ENCODE data around the gene TUFT1.

Gene TUFT1, protein sequence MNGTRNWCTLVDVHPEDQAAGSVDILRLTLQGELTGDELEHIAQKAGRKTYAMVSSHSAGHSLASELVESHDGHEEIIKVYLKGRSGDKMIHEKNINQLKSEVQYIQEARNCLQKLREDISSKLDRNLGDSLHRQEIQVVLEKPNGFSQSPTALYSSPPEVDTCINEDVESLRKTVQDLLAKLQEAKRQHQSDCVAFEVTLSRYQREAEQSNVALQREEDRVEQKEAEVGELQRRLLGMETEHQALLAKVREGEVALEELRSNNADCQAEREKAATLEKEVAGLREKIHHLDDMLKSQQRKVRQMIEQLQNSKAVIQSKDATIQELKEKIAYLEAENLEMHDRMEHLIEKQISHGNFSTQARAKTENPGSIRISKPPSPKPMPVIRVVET

DNA sequence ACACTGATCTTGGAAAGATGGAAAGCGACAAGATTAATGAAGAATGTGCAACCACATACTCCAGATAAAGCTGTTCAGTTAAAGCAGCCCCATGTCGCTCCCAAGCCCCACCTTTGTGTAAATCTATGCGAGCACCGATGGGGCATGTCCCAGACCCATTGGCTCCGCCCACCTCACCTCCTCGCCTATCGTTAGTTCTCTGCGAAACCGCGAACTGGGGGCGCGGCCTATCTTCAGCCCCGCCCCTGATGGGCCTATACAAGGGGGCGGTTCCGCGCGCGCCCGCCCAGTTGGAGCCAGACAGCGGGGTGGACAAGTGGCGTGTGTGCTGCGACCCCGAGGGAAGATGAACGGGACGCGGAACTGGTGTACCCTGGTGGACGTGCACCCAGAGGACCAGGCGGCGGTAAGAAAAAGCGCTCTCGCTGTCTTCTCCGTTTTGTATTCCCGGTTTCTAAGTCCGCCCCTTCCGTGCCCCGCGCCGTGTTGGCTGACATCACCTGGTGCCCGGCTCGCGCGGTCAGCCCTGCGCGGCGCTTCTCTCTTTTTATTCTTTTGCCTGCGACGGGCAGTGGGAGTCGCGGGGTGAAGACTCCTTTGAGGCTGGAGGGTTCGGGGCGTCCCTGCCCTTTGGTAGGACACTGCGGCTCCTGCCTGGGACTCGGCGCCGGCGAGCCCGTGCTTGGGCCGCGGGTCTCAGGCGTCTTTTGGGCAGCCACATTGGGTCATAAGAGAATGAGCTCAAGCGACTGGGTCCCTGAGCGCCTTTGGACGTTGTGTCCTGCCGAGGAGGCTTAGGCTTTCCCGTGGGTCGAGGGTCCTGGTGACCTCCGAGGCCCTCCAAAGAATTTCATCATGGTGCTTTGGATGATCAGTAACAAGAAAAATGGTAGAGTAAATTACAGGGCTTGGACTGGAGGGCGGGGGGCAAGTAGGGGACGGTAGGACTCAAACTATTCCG is at the start of gene TUFT1:
Gene TUFT1, plus strand, starts transcription at position 289 of the 961 bp plus-strand sequence. Its CDS starts 58 bp downstream, at position 347.
- DNase-seq = peak; percentile 97

DNA sequence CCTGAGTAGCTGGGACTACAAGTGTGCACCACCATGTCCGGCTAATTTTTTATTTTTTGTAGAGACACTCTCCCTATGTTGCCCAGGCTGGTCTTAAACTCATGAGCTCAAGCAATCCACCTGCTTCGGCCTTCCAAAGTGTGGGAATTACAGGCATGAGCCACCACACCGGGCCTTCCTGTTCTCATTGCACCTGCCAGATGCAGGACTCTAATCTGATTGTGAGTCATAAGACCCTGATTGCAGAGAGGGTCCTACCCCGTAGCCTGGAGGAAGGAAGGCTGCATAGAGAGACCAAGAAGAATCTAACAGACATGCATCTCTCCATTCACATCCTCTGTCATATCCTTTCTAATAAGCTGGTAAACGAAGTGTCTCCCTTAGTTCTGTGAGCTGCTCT is 48.5 kb upstream of the TUFT1 start:
- DNase-seq = no peak

DNA sequence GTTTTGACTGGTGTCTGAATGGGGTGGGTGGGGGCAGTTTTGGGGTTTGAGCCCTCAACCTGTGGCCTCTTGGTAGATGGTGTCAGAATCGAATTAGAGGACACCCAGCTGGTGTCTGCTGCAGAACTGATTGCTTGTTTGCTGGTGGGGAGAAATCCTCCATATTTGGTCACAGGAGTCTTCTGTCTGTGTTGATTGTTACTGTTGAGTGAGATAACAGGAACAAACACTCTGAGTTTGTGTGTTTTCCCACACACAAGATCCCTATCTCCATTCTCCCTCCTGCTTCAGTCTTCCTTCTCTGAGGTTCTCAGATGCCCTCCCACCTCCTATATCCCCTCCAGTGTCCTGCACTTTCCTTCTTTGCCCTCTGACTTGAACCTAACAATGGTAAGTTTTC is 48.0 kb upstream of the TUFT1 start:
- no peak for DNase-seq

DNA sequence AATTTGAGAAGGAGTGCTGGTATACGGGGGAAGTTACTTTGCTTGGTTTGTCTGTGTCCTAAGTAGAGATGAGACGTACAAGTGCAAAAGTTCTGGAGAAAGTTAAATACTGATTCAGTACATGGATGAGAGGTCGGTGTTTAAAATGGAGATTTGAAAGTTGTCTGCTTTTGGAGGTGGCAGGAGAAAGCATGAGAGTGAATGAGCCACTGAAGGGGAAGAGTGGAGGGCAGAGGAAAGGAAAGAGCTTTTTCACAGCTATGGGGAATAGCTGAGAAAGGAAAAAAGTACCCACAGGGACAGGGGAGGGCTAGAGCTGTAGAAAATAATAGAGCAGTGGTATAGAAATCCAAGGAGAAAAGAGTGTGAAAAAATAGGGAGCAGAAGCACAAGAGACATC is 47.1 kb upstream of the TUFT1 start:
- no peak for DNase-seq

DNA sequence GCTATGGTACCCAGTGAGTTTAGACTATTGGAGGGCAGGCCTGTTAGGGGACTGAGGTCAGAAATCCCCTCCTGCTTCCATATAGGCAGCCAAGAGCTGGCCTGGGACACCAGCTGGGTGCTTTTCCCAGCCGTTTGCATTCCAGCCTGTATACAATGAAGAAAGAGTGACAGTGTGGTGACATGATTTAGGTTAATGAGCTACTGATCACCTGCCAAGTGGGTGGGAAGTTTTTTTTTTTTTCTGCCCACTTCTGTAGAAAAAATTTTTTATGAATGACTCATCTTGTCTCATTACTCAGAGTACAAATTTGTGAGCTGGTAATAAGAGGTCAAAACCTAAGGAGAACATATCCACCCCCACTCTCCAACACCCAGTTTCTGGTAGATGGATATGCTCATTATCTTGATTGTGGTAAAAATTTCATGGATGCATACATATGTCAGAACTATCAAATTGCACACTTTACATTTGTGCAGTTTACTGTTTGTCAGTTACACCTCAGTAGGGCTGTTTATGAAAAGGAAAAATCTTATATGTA is 45.3 kb upstream of the TUFT1 start:
- no peak for DNase-seq

DNA sequence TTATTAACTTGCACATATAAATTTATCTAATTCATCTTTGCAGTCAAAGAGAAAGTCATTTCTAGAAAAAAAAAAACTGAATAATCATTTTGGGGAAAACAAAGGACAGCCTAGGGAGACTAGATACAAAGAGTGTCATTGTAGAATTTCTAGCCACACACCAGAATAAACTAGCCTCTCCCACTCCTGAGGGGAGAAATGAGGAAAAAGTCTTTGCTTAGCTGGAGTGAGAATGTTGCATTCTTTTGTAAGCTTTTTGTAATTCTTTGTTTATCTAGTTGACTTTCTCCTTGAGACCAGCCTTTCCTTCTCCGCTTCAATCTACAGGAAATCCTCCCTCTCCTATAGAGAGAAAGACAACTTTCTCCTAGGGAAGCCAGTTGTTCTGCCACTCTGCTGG is 44.8 kb upstream of the TUFT1 start:
- DNase-seq = no peak

DNA sequence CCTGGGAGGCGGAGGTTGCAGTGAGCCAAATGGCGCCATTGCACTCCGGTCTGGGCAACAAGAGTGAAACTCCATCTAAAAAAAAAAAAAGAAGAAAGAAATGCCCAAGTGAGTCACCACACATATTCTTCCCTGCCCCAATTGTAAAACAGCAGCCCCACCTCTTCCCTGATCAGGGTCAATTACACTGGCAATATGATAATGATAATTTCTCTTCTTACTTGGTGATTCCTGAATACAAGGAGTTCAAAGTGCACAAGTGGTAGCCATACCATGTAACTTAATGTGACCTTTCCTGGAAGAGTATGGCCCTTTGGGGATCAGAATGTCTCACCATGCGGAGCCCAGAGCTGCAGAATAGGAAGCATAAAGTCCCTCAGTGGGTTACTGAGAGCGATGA is 40.7 kb upstream of the TUFT1 start:
- DNase-seq = no peak

DNA sequence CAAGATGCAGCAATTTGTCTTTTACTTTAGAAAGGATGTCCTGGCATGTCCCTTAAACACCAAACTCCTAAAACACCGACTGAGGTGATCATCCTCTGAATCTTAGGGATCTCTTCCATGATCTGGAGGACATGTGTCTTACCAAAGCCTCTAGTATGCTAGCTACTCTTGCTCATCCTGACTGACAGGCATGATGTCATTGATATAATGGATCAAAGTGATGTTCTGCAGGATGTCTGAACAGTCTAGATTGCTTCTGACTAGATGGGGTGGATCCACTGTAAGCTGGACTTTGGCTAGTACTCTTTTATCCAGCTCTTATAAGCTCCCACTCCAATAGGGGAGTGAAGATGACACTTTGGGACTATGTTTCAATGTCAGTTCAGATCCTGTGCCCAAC is 40.2 kb upstream of the TUFT1 start:
- DNase-seq = no peak

DNA sequence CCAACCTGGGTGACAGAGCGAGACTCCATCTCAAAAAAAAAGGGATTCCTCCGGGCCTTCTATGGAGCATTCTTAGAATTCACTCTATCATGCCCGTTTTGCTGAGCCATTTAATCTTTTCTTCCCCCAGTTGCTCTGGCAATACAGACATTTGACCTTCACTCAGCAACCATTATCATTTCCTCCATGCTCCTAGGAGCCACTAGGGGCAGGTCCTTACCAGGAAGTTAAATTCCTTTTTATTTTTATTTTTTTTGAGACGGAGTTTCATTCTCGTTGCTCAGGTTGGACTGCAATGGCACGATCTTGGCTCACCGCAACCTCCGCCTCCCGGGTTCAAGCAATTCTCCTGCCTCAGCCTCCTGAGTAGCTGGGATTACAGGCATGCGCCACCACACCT is 38.6 kb upstream of the TUFT1 start:
- no peak for DNase-seq

DNA sequence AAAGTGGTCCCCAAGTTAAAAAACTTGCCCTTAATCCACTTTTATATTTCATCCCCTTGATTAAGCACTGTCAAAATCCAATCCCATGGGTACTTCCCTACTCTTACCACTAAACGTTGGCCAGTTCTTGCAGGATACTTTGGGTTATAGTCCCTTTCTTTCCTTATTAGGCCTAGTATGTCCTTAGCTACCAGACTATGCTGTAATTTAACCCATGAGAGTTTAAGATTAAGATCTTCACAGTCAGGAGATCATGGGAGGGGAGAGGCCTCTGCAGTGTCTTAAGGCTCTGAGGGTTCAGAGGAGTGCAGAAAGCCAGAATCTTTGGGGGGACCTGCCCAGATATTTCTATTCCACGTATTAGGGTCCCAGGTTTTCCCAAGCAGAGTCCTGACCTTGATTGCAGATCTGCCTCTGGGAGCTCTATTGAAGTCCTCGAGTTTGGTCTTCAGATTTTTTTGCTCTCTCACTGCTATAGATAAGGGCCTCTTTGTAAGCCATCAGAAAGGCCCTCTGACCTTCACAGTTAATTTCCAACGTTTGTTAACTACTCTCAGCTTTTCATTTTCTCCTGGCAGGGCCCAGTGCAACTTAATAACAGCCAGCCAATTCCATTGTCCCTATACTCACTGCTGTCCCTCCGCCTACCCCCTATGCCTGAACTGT is 37.9 kb upstream of the TUFT1 start:
- DNase-seq = no peak

DNA sequence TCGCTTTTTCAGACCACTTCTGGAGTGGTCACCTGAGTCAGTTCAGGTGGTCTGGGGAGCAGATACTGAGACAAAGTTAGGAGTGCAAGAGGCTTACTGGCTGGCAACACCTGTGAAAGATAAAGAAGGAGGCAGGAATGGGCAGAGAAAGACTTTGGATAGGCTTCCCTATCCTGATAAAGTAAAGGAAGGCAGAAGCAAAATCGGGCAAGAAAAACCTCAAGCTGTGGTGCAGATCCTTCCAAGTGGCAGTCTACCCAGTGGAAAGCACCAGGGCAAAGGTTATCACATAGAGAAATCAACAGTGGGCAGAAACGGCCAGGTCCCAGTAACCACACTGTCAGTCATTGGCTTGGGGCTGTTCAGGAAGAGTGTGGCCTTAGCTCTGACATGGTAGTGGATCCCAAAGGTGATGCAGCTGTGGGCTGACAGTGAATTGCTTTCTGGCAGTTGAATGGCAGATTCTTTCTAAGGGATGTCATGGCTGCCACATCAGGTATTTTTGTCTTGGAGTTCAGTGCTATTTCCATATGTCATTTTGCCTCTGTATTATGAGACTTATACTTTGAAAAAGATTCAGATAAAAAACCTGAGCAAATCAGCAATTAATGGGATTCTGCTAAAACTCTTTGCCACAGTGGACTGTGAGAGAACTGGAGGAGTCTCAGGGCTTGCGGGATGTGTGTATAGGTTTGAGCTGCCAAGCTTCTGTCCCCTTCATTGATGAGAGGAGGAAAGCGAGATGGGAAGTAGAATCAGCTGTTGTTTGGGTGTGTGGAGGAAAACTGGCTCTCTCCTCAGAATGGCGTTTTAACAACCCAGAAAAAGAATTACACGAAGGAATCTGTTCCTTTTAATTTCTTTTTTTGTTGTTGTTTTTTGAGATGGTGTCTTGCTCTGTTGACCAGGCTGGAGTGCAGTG is 37.0 kb upstream of the TUFT1 start:
- no peak for DNase-seq

DNA sequence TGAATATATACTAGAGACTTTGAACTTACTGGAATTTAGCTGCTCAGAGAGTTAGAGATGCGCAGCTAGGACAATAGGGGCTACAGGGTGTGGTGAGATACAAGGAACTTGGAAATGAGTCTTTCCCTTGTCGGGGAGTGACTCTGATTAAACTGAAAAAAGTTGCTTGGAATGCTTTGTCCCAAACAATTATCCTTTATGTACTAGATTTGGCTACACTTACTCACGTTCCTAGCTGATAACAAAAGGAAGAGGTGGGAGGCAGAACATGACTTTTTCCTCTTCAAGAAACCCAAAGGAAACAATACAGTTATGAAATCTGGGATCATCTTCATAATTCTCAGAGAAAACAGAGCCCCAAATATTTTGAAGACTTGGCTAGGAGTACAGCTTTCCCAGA is 35.9 kb upstream of the TUFT1 start:
- no peak for DNase-seq

DNA sequence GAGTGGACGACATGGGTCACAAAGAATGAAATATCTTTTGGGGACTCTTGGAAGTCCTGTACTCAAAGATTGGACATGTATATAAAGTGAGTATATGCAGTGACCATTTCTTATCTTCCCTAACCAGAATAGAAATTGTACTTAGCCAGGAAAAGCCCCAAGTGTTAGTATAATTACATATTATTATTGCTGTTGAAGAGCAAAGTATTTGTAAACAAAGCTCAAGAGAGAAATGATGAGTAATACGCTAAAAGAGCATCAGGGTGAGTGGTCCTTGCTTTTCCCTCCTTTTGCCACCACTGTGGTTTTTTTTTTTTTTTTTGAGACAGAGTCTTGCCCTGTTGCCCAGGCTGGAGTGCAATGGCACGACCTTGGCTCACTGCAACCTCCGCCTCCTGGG is 35.4 kb upstream of the TUFT1 start:
- DNase-seq = no peak

DNA sequence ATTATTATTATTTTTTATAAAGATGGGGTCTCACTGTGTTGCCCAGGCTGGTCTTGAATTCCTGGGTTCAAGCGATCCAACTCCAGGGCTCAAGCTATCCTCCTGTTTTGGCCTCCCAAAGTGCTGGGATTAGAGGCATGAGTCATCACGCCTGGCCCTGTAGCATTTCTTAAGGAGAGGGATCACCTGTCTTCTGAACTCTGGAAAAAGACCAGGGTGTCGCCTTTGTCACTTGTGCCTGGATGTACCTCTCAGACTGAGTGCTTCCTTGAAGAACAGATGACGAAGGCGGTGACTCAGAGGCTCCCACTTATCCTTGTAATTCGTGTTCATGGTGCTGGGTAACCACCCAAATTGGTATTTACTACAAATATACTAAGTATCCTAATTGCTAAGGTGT is 31.3 kb upstream of the TUFT1 start:
- no peak for DNase-seq

DNA sequence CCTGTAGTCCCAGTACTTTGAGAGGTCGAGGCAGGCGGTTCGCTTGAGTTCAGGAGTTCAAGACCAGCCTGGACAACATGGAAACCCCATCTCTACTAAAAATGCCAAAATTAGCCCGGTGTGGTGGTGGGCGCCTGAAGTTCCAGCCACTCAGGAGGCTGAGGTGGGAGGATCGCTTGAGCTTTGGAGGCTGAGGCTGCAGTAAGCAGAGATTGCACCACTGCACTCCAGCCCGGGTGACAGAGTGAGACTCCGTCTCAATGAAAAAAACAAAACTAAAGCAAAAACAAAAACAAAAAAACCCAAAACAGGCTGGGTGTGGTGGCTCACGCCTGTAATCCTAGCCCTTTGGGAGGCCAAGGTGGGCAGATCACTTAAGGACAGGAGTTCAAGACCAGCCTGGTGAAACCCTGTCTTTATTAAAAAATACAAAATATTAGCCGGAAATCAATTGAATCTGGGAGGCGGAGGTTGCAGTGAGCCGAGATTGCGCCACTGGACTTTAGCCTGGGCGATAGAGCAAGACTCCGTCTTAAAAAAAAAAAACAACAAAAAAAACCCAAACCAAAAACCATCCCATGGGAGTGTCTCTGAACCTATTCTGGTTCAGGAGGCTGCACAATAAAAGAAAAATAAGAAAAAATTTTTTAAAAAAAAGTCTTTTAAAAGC is 30.6 kb upstream of the TUFT1 start:
- DNase-seq = no peak

DNA sequence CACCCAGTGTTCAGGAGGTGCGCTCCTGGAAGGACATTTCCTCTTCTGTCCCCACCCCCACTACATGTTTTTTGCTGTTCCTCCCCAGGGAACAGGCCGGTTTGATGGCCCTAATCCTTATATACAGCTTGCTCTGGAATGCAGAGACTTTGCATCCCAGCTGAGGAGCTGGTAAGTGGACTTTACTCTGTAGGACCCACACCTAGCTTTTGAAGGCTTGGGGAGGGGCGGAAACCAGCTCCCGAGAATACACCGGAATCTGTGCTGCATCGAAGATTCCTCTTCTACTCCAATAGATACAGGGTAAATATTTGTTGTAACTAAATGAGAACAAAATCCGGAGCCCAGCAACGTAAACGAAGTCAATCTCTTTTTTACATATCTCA is 30.1 kb upstream of the TUFT1 start:
- DNase-seq = no peak

DNA sequence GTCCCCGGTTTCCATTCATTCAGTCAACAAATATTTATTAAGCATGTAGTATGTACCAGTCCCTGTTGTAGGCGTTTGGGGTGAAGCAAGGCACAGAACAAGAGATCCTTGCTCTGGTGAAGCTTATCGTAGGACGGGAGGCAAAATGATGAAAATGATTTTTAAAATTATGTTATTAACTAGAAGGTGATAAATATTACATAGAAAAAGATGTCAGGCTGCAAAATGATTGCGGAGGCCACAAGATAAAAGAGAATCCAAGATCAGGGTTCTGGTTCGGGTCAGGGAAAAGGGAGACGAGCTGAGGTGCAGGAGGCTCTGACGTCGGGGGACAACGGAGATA is 29.5 kb upstream of the TUFT1 start:
- no peak for DNase-seq

DNA sequence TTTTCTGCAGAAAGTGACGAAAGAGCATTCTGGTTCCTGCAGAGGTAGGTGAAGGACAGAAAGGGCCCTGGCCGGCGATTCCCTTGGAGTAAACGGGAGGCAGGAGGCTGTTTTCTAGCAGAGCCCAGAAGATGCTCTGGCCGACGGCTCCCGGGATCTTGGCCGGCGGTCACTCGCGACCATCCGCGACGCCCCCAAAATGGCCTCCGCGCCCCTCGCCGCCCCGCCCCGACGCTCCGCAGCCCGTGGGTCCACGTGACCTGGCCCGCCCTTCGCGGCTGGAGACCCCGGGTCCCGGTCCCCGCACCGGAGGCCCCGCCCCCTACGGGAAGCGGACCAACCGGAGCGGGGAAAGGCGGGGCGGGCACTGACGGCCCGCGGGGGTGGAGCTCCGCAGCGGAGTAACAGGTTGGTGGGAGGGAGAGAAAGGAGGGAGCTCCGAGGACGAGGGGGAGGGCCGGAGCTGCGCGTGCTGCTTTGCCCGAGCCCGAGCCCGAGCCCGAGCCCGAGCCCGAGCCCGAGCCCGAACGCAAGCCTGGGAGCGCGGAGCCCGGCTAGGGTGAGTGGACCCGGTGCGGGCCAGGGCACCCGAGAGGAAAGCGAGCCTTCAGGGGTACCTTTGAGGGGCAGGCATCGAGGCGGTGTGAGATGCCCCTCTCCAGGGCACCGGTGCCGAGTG is 29.0 kb upstream of the TUFT1 start, which contains the start of gene CGN:
Gene CGN, plus strand, starts transcription at position 431 of the 679 bp plus-strand sequence. CDS start 7,133 bp downstream, outside the sequence.
- DNase-seq = peak; percentile 95

DNA sequence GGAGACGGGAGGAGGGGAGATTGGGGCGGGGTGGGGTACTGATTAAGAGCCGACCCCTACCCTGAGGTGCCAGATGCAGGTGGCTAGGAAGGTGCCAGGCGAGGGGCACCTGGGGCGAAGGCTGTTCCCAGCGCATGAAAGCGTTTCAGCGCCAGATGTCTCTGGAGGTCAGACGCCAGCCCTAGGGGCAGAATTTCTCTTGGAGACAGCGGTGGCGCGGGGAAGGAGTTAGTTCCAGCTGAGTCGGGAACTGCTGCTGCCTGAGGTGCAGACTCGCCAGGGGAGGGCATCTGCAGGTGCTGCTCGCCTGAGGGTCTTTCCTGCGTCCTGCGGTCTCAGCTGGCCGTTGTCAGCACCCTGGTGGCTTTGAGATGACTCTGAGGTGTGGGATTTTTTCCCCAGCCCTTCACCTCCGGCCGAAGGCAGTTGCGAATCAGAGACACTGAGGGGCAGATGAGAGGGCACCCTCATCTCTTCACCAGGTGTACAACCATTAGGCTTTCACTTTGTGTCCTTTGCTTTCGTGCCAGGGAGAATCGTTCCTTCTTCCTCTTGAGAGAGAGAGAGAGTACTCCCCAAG is 28.4 kb upstream of the TUFT1 start:
- peak; percentile 49 for DNase-seq

DNA sequence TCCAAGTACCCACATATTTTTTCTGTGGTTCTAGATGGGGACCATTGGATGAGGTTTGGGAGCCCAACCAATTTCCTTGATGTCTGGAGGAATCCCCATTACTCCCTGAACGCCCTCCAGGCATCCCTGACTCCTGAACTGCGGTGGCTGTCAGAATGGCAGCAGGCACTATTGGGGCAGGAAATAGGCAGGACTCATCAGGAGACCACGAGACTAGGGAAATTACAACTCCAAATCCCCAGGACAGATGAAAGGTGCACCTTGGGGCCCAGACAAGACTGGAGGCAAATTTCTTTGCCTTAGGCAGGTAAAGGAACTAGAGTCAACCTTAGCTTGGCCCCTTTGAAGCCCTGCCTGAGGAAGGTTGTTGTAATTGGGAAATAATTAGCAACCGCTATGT is 27.8 kb upstream of the TUFT1 start:
- no peak for DNase-seq
